HepG2 (cell line): Measurements from ENCODE around the gene GOLGA7B.

ENCODE experiments used
- CC2D1A ChIP-seq: sonication (generic); formaldehyde crosslinking; IDR thresholded peaks from 2 replicates; pipeline ENCODE4 v1.8.1; 2023; ENCODE audit warnings: mild to moderate bottlenecking, missing genetic modification reagents
- EZH2 ChIP-seq: conservative IDR thresholded peaks from 2 replicates; pipeline ENCODE4 v1.6.1; 2012; ENCODE audit warnings: mild to moderate bottlenecking, low read depth, low read length, moderate library complexity
- SALL2 ChIP-seq: sonication (generic); formaldehyde crosslinking; IDR thresholded peaks from 2 replicates; pipeline ENCODE4 v1.8.1; 2023; ENCODE audit warnings: mild to moderate bottlenecking, missing genetic modification reagents, inconsistent platforms
- SIN3B ChIP-seq: fragments of 150-350 bp; IDR thresholded peaks from 2 replicates; pipeline ENCODE4 v1.6.1; 2014; ENCODE audit warnings: low read length
- ZFP62 ChIP-seq: sonication (generic); formaldehyde crosslinking; IDR thresholded peaks from 2 replicates; pipeline ENCODE4 v1.4.0; 2020; ENCODE audit warnings: missing genetic modification reagents
- TF ChIP-seq, protein P1 (sequence below): sonication (generic); formaldehyde crosslinking; IDR thresholded peaks from 2 replicates; pipeline ENCODE4 v1.4.0; 2020; ENCODE audit warnings: mild to moderate bottlenecking, missing genetic modification reagents
- TF ChIP-seq, protein P2 (sequence below): sonication (generic); formaldehyde crosslinking; IDR thresholded peaks from 2 replicates; pipeline ENCODE4 v1.5.1; 2020; ENCODE audit warnings: mild to moderate bottlenecking, missing genetic modification reagents, moderate library complexity

DNA sequence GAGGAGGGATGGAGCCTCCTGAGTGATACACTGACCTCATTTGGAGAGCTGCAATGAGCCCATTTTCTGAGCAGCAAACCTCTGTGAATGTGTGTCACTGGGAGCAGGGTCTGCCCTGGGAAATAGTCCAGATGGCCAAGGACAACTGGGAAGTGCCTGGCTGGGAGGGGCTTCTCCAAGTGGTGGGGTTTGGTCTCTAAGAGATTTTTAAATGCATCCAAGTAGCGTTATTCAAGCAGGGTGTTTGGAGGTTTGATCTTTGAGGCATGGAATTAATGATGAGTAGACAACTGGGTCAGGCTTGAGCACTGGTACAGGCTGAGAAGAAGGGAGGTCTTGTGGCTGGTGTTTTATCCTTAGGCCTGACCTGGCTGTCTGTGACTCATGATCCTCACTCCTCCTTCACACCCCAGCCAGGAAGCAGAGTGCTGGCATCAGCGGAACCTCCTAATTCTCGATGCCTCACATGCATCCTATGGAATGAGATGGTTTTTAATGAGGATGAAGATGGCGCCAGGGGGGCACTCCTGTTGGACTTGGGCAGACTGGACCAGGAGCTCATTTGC is 3.3 kb downstream of the GOLGA7B start:
- no peak for TF ChIP-seq ZFP62 (CRISPR knock-in tag)
- TF ChIP-seq, protein P1, sequence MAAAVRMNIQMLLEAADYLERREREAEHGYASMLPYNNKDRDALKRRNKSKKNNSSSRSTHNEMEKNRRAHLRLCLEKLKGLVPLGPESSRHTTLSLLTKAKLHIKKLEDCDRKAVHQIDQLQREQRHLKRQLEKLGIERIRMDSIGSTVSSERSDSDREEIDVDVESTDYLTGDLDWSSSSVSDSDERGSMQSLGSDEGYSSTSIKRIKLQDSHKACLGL (CRISPR knock-in tag), result no peak
- TF ChIP-seq SIN3B, result no peak
- TF ChIP-seq EZH2, result no peak
- TF ChIP-seq CC2D1A (CRISPR knock-in tag), result no peak
- no peak for TF ChIP-seq SALL2 (CRISPR knock-in tag)
- TF ChIP-seq, protein P2, sequence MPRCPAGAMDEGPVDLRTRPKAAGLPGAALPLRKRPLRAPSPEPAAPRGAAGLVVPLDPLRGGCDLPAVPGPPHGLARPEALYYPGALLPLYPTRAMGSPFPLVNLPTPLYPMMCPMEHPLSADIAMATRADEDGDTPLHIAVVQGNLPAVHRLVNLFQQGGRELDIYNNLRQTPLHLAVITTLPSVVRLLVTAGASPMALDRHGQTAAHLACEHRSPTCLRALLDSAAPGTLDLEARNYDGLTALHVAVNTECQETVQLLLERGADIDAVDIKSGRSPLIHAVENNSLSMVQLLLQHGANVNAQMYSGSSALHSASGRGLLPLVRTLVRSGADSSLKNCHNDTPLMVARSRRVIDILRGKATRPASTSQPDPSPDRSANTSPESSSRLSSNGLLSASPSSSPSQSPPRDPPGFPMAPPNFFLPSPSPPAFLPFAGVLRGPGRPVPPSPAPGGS (CRISPR knock-in tag), result no peak
